OCI-LY7 (cell line): ENCODE results near the gene IRX6. TPM values are rescaled to one million over a fixed set of nuclear protein-coding genes. Genes with fewer than 3 reads are reported as not detected.

ENCODE experiments used
- BruUV-seq: library from RNA; stranded (reverse); fragments of 400-500 nt; replicated peaks from 2 replicates; lab custom pipeline; 2021; lab: Mats Ljungman, UMichigan
- CTCF ChIA-PET: fragments of 300-600 bp; sonication (Branson Sonifier 250); formaldehyde crosslinking; loops from one replicate; lab custom pipeline; 2022; ENCODE audit warnings: antibody characterized with exemption; ENCODE audit not compliant: unreplicated experiment; lab: Charles Lee
- POLR2A ChIA-PET: fragments of 300-600 bp; sonication (Branson Sonifier 250); formaldehyde crosslinking; loops from one replicate; lab custom pipeline; 2022; ENCODE audit warnings: antibody characterized with exemption; lab: Charles Lee
- DNase-seq: peaks from one replicate; pipeline ENCODE4 v3.0.0-alpha.2; 2015; ENCODE audit warnings: low spot score
- H2AFZ ChIP-seq: fragments of 200-600 bp; sonication (generic), shearing (Covaris generic); 2 replicates; pipeline ENCODE4 v1.6.1; 2014; ENCODE audit warnings: mild to moderate bottlenecking, antibody characterized with exemption, low read length, moderate library complexity
- H3K27ac ChIP-seq: fragments of 200-600 bp; sonication (generic); 2 replicates; pipeline ENCODE4 v1.5.1; 2014; ENCODE audit warnings: mixed run types, low read depth, mild to moderate bottlenecking, moderate library complexity, low read length, inconsistent platforms; ENCODE audit not compliant: poor library complexity, severe bottlenecking
- H3K36me3 ChIP-seq: fragments of 200-600 bp; sonication (generic); 2 replicates; pipeline ENCODE4 v1.6.1; 2014; ENCODE audit warnings: mild to moderate bottlenecking, antibody characterized with exemption, low read length, moderate library complexity, mixed read lengths; ENCODE audit not compliant: insufficient read depth
- H3K4me1 ChIP-seq: fragments of 200-600 bp; sonication (generic); 2 replicates; pipeline ENCODE4 v1.5.1; 2014; ENCODE audit warnings: mild to moderate bottlenecking, low read length; ENCODE audit not compliant: insufficient read depth, poor library complexity, severe bottlenecking
- H3K4me2 ChIP-seq: fragments of 200-600 bp; sonication (generic); 2 replicates; pipeline ENCODE4 v1.6.1; 2014; ENCODE audit warnings: mild to moderate bottlenecking, low read length
- H3K4me3 ChIP-seq: fragments of 200-600 bp; sonication (generic); 2 replicates; pipeline ENCODE4 v1.5.1; 2014; ENCODE audit warnings: mild to moderate bottlenecking, low read depth, low read length; ENCODE audit not compliant: poor library complexity, severe bottlenecking
- H3K79me2 ChIP-seq: fragments of 200-600 bp; sonication (generic); 2 replicates; pipeline ENCODE4 v1.6.1; 2016; ENCODE audit warnings: low read depth, mild to moderate bottlenecking, low read length, moderate library complexity, mixed read lengths; ENCODE audit not compliant: insufficient read depth
- H3K9me2 ChIP-seq: fragments of 200-600 bp; sonication (generic); 2 replicates; pipeline ENCODE4 v1.6.1; 2016; ENCODE audit warnings: mild to moderate bottlenecking, low read length, mixed read lengths; ENCODE audit not compliant: insufficient read depth
- H3K9me3 ChIP-seq: fragments of 200-600 bp; sonication (generic); 2 replicates; pipeline ENCODE4 v1.6.1; 2014; ENCODE audit warnings: mild to moderate bottlenecking, mixed run types, low read length, mixed read lengths
- H4K20me1 ChIP-seq: fragments of 200-600 bp; sonication (generic); 2 replicates; pipeline ENCODE4 v1.6.1; 2014; ENCODE audit warnings: mild to moderate bottlenecking, antibody characterized with exemption, low read length, moderate library complexity, mixed read lengths; ENCODE audit not compliant: insufficient read depth
- EZH2phosphoT487 ChIP-seq: fragments of 200-600 bp; sonication (generic); IDR thresholded peaks from 2 replicates; pipeline ENCODE4 v1.6.1; 2018; ENCODE audit warnings: low read depth, borderline replicate concordance, mild to moderate bottlenecking, mixed run types, antibody characterized with exemption, low read length, moderate library complexity, mixed read lengths
- intact Hi-C: fragments of 100-400 bp; cut with micrococcal nuclease; formaldehyde crosslinking; loops from one replicate; pipeline ENCODE4 v1.10.0; 2022; ENCODE audit not compliant: unreplicated experiment
- total RNA-seq, 2 experiments: library from RNA; depleted of rRNA in 1 of 2; stranded (reverse); fragments of >200 nt in 1 of 2; shearing (Covaris generic) in 1 of 2; gene quantifications; 2 replicates each; pipeline ENCODE4 v1.2.3, GENCODE V29; 2014 to 2022
- TF ChIP-seq, protein P1 (sequence below): fragments of 200-600 bp; sonication (generic); conservative IDR thresholded peaks from 2 replicates; pipeline ENCODE4 v1.5.1; 2014; ENCODE audit warnings: mild to moderate bottlenecking, antibody characterized with exemption, low read length, moderate library complexity, mixed read lengths

The IRX6 gene
- total RNA-seq, 2 experiments from 2014 or later: not detected

DNA sequence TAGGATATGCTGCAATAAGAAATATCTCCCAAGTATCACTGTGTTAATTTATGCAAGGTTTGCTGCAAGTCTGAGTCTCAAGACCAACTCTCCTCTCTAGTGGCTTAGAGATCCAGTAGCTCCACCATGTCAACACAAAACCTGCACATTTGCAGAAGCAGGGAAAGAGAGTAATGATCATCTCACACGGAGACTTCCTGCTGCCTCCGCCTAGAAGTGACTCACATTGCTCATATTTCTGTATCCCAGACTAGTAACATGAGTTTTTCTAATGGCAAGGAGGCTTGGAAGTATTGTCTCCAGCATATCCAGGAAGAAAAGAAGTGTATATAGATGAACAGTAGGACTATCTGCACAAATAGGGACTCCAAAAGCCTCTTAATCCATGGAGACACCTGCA is 15.0 kb upstream of the IRX6 start:
- H2AFZ ChIP-seq: no peak overlapping the region
- no peak overlapping the region for H3K27ac ChIP-seq
- intact Hi-C loops: no loop called here
- no peaks in the 10 kb centered on the region for H3K9me2 ChIP-seq
- no peak overlapping the region for H3K4me3 ChIP-seq
- BruUV-seq: no TSS peak
- no peaks in the 10 kb centered on the region for H4K20me1 ChIP-seq
- H3K79me2 ChIP-seq: no peaks in the 10 kb centered on the region
- no peaks in the 10 kb centered on the region for H3K4me1 ChIP-seq
- DNase-seq: no peak
- no peak for TF ChIP-seq EZH2phosphoT487
- TF ChIP-seq, protein P1, sequence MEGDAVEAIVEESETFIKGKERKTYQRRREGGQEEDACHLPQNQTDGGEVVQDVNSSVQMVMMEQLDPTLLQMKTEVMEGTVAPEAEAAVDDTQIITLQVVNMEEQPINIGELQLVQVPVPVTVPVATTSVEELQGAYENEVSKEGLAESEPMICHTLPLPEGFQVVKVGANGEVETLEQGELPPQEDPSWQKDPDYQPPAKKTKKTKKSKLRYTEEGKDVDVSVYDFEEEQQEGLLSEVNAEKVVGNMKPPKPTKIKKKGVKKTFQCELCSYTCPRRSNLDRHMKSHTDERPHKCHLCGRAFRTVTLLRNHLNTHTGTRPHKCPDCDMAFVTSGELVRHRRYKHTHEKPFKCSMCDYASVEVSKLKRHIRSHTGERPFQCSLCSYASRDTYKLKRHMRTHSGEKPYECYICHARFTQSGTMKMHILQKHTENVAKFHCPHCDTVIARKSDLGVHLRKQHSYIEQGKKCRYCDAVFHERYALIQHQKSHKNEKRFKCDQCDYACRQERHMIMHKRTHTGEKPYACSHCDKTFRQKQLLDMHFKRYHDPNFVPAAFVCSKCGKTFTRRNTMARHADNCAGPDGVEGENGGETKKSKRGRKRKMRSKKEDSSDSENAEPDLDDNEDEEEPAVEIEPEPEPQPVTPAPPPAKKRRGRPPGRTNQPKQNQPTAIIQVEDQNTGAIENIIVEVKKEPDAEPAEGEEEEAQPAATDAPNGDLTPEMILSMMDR: no peak
- H3K4me2 ChIP-seq: no peak overlapping the region
- POLR2A ChIA-PET: no interaction called here
- CTCF ChIA-PET: no interaction called here
- no peaks in the 10 kb centered on the region for H3K9me3 ChIP-seq
- H3K36me3 ChIP-seq: no peaks in the 10 kb centered on the region

DNA sequence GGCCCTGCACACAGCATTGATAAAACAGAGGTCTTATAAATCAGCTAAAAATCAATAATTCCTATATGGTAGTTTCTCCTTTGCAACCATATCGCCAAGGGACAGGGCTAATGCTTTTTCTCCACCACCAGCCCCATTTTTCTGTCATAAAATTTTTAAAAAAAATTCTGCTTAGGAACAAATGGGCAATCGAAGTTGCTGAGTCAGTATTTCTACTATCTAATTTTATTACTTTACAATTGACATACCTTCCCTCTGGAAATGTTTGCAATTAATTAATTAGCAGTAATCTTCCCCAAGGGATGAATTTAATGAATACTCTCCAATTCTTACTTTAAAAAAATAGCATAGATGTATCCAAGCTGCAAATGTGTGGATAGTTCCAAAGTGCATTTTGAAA is 1.7 kb upstream of the IRX6 start:
- no peak for TF ChIP-seq EZH2phosphoT487
- TF ChIP-seq, protein P1: no peak
- Histone ChIP-seq H3K4me1 (no peaks in the 10 kb centered on the region), H3K27ac (no peak overlapping the region), H4K20me1 (no peaks in the 10 kb centered on the region), H2AFZ (no peak overlapping the region), H3K9me2 (no peaks in the 10 kb centered on the region), H3K4me2 (no peak overlapping the region), H3K36me3 (no peaks in the 10 kb centered on the region), H3K79me2 (no peaks in the 10 kb centered on the region), H3K4me3 (no peak overlapping the region), H3K9me3 (no peaks in the 10 kb centered on the region)
- intact Hi-C loops: no loop called here
- ChIA-PET CTCF (no interaction called here), POLR2A (no interaction called here)
- no TSS peak for BruUV-seq
- no peak for DNase-seq

DNA sequence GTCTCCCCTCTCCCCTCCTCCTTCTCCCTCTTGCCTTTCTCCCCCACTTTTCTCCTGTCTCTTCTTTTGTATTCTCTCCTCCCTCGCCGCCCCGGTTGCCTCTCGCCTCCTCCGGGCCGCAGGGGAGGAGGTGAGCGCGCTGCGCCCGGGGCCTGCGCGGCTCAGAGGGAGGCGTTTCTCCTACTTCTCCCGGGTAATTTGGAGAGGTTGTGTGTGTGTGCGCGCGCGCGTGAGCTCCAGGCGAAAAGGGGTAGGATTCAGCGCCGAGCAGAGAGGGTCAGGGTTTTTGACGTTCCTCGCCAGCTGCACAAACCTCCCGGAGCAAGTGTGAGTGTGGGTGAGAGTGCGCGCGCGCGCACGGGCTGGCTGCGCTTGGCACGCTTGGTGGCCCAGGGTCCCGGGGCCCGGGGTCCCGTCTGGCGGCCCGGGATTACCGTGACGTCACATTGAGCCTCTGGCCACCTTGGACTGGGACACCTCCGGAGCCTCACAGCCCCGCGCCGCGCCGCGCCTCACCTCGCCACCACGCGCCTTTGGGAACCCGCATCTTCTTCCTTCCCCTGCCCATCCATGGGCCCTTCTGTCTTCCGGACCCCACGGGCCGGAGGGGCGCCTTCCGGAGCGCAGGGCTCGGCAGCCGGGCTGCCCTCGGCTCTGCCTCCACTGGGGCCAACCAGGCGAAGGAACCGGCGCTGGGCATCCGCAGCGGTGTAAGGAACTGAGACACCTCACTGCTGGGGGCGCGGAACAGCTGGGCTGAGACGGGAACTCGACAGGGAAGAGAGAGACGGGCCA is 479 bp downstream of the IRX6 start:
- DNase-seq: no peak
- no peaks in the 10 kb centered on the region for H3K9me3 ChIP-seq
- H4K20me1 ChIP-seq: no peaks in the 10 kb centered on the region
- H3K36me3 ChIP-seq: no peaks in the 10 kb centered on the region
- CTCF ChIA-PET: no interaction called here
- H3K27ac ChIP-seq: no peak overlapping the region
- H3K4me2 ChIP-seq: no peak overlapping the region
- no peaks in the 10 kb centered on the region for H3K9me2 ChIP-seq
- no TSS peak for BruUV-seq
- no peak overlapping the region for H3K4me3 ChIP-seq
- POLR2A ChIA-PET: no interaction called here
- no peaks in the 10 kb centered on the region for H3K4me1 ChIP-seq
- intact Hi-C loops: no loop called here
- TF ChIP-seq, protein P1: no peak
- no peak for TF ChIP-seq EZH2phosphoT487
- H3K79me2 ChIP-seq: no peaks in the 10 kb centered on the region
- no peak overlapping the region for H2AFZ ChIP-seq
